A549 (cell line): Measurements from ENCODE around the gene NYAP2. TPM values are rescaled to one million over a fixed set of nuclear protein-coding genes. Genes with fewer than 3 reads are reported as not detected.

ENCODE experiments used
- ATAC-seq, 2 experiments: fragments of 200-7000 bp in 1 of 2; fragments of >200 bp in 1 of 2; cut with Nextera tagmentation in 1 of 2; cut with Tn5 transposase in 1 of 2; 3 replicates each; pipeline versions ENCODE4 v1.8.0 to v1.9.1; 2018 to 2020; ENCODE audit warnings: mild to moderate bottlenecking in 1 of 2, moderate library complexity in 1 of 2
- CTCF ChIA-PET: fragments of 300-600 bp; sonication (Branson Sonifier 250); formaldehyde crosslinking; extraction: SDS; loops from one replicate; lab custom pipeline; 2021; ENCODE audit warnings: antibody characterized with exemption, inconsistent platforms; lab: Yijun Ruan, JAX
- POLR2A ChIA-PET: fragments of 350-600 bp; formaldehyde crosslinking; extraction: SDS; loops from one replicate; lab custom pipeline; 2021; ENCODE audit warnings: antibody characterized with exemption, inconsistent platforms; lab: Yijun Ruan, JAX
- DNase-seq, 2 experiments: peaks; one replicate each; pipeline versions ENCODE4 v3.0.0 to v3.0.0-alpha.2; 2011 to 2016; ENCODE audit warnings: low read depth in 1 of 2, low spot score in 1 of 2
- FAIRE-seq: peaks from 2 replicates; lab custom pipeline; 2011; peaks lifted over from hg19 to GRCh38; lab: Jason Lieb, UNC
- H3K27ac ChIP-seq, 2 experiments: fragments of >200 bp; sonication (Bioruptor Twin); formaldehyde crosslinking; 3 replicates each; pipeline ENCODE4 v1.5.1; 2016 to 2017
- H3K4me1 ChIP-seq: fragments of >200 bp; sonication (Bioruptor Twin); formaldehyde crosslinking; 3 replicates; pipeline ENCODE4 v1.6.1; 2016
- H3K4me2 ChIP-seq: fragments of >200 bp; sonication (Bioruptor Twin); formaldehyde crosslinking; 3 replicates; pipeline ENCODE4 v1.6.1; 2016
- H3K4me3 ChIP-seq: fragments of >200 bp; sonication (Bioruptor Twin); formaldehyde crosslinking; 3 replicates; pipeline ENCODE4 v1.5.1; 2016
- H3K9me3 ChIP-seq: fragments of >200 bp; sonication (Bioruptor Twin); formaldehyde crosslinking; 3 replicates; pipeline ENCODE4 v1.6.1; 2016
- BHLHE40 ChIP-seq: IDR thresholded peaks from 2 replicates; pipeline ENCODE4 v1.6.1; 2012; ENCODE audit warnings: low read depth, low read length, inconsistent platforms
- CEBPB ChIP-seq, 2 experiments: fragments of >200 bp in 1 of 2; sonication (Bioruptor Twin) in 1 of 2; formaldehyde crosslinking in 1 of 2; IDR thresholded peaks; 2 replicates each; pipeline ENCODE4 v1.6.1; 2012 to 2016
- CHD2 ChIP-seq: fragments of 150-350 bp; IDR thresholded peaks from 2 replicates; pipeline ENCODE4 v1.6.1; 2014; ENCODE audit warnings: low read length; ENCODE audit not compliant: partially characterized antibody
- CHD4 ChIP-seq: fragments of 200-600 bp; sonication (generic); IDR thresholded peaks from 2 replicates; pipeline ENCODE4 v1.6.1; 2016; ENCODE audit warnings: antibody characterized with exemption, mild to moderate bottlenecking, borderline replicate concordance
- E2F6 ChIP-seq: IDR thresholded peaks from 2 replicates; pipeline ENCODE4 v1.6.1; 2012; ENCODE audit warnings: low read depth, borderline replicate concordance
- EHMT2 ChIP-seq: fragments of 200-600 bp; sonication (generic); IDR thresholded peaks from 2 replicates; pipeline ENCODE4 v1.6.1; 2016; ENCODE audit warnings: antibody characterized with exemption, low read depth, mild to moderate bottlenecking, moderate library complexity
- EP300 ChIP-seq, 2 experiments: fragments of >200 bp; sonication (Bioruptor Twin); formaldehyde crosslinking; IDR thresholded peaks; 2 replicates in 1 of 2; 3 replicates in 1 of 2; pipeline ENCODE4 v1.6.1; 2016 to 2017
- ESRRA ChIP-seq: fragments of 150-350 bp; IDR thresholded peaks from 2 replicates; pipeline ENCODE4 v1.6.1; 2014; ENCODE audit warnings: mild to moderate bottlenecking, low read length, borderline replicate concordance
- FOSL2 ChIP-seq, 2 experiments: fragments of 450-650 bp in 1 of 2; fragments of >200 bp in 1 of 2; sonication (Bioruptor Twin) in 1 of 2; formaldehyde crosslinking; IDR thresholded peaks; 2 replicates each; pipeline versions ENCODE4 v1.5.0 to v1.6.1; 2016 to 2020; ENCODE audit warnings: mild to moderate bottlenecking in 1 of 2, moderate library complexity in 1 of 2
- FOXS1 ChIP-seq: fragments of 250-450 bp; sonication (Bioruptor Pico); IDR thresholded peaks from 2 replicates; pipeline ENCODE4 v1.5.0; 2020; ENCODE audit warnings: mild to moderate bottlenecking, moderate library complexity
- HDAC2 ChIP-seq: fragments of 200-600 bp; sonication (generic); IDR thresholded peaks from 2 replicates; pipeline ENCODE4 v1.6.1; 2016
- HOXB13 ChIP-seq: fragments of 250-450 bp; sonication (Bioruptor Pico); IDR thresholded peaks from 2 replicates; pipeline ENCODE4 v1.5.0; 2020; ENCODE audit warnings: low read depth, mild to moderate bottlenecking, moderate library complexity
- HOXB5 ChIP-seq: fragments of 250-450 bp; sonication (Bioruptor Pico); IDR thresholded peaks from 2 replicates; pipeline ENCODE4 v1.5.0; 2020; ENCODE audit warnings: mild to moderate bottlenecking, moderate library complexity
- JUNB ChIP-seq: fragments of >200 bp; sonication (Bioruptor Twin); formaldehyde crosslinking; IDR thresholded peaks from 2 replicates; pipeline ENCODE4 v1.6.1; 2016
- KDM1A ChIP-seq: fragments of 200-600 bp; sonication (generic); IDR thresholded peaks from 2 replicates; pipeline ENCODE4 v1.6.1; 2016; ENCODE audit warnings: low read depth, mild to moderate bottlenecking
- MAFK ChIP-seq: fragments of 450-650 bp; IDR thresholded peaks from 2 replicates; pipeline ENCODE4 v1.6.1; 2014; ENCODE audit not compliant: partially characterized antibody
- MYC ChIP-seq: IDR thresholded peaks from 2 replicates; pipeline ENCODE4 v1.6.1; 2012; ENCODE audit warnings: mild to moderate bottlenecking, inconsistent platforms, low read length, improper control_type of control experiment, borderline replicate concordance
- PHF8 ChIP-seq: fragments of 200-600 bp; sonication (generic); IDR thresholded peaks from 2 replicates; pipeline ENCODE4 v1.6.1; 2016; ENCODE audit warnings: low read depth, mild to moderate bottlenecking, antibody characterized with exemption, moderate library complexity, borderline replicate concordance
- RARB ChIP-seq: fragments of 250-450 bp; sonication (Bioruptor Pico); IDR thresholded peaks from 2 replicates; pipeline ENCODE4 v1.8.0; 2021; ENCODE audit warnings: mild to moderate bottlenecking, moderate library complexity
- RFX5 ChIP-seq: fragments of 450-650 bp; IDR thresholded peaks from 2 replicates; pipeline ENCODE4 v1.7.1; 2014; ENCODE audit warnings: antibody characterized with exemption, mild to moderate bottlenecking, moderate library complexity
- SREBF2 ChIP-seq: fragments of 450-650 bp; IDR thresholded peaks from 2 replicates; pipeline ENCODE4 v1.6.1; 2014; ENCODE audit warnings: mild to moderate bottlenecking, moderate library complexity
- USF2 ChIP-seq: fragments of 450-650 bp; IDR thresholded peaks from 2 replicates; pipeline ENCODE4 v1.6.1; 2014; ENCODE audit warnings: antibody characterized with exemption
- ZSCAN20 ChIP-seq: fragments of 250-450 bp; sonication (Bioruptor Pico); IDR thresholded peaks from 2 replicates; pipeline ENCODE4 v1.8.0; 2022; ENCODE audit warnings: mild to moderate bottlenecking, moderate library complexity
- WGBS: methylation state at CpG from one replicate; pipeline ENCODE4 v1.1.6; 2017; ENCODE audit errors: missing lambda C conversion rate; 5-methylcytosine and 5-hydroxymethylcytosine counted together
- polyA plus RNA-seq, 4 experiments: library from polyadenylated mRNA; depleted of rRNA in 3 of 4; stranded (reverse); fragments of >200 nt; fragmentation: RNase III in 1 of 4; extraction: RNeasy Plus Mini Kit Qiagen cat#74134 plus additional on column Dnase treatment in 1 of 4; gene quantifications; 2 replicates in 3 of 4; 3 replicates in 1 of 4; pipeline ENCODE4 v1.2.3, GENCODE V29; 2011 to 2017
- TF ChIP-seq, protein P1 (sequence below): fragments of >200 bp; sonication (Bioruptor Twin); formaldehyde crosslinking; IDR thresholded peaks from 3 replicates; pipeline ENCODE4 v1.5.1; 2016
- TF ChIP-seq, protein P2 (sequence below): fragments of 200-600 bp; sonication (generic); IDR thresholded peaks from 2 replicates; pipeline ENCODE4 v1.6.1; 2016; ENCODE audit warnings: antibody characterized with exemption, mild to moderate bottlenecking, moderate library complexity
- TF ChIP-seq, protein P3 (sequence below): fragments of 250-450 bp; sonication (Bioruptor Pico); IDR thresholded peaks from 2 replicates; pipeline ENCODE4 v1.5.0; 2020; ENCODE audit warnings: low read depth, mild to moderate bottlenecking, moderate library complexity

The NYAP2 gene
- polyA plus RNA-seq, 2 of the 4 experiments (the other 2 are of a cell fraction): 0.01 TPM; not detected in 1

GRCh38 chr2:225468131-225468530 is 68.6 kb downstream of the NYAP2 start:
- 29% methylated on average over 2 of the region's 2 CpGs for WGBS
- Histone ChIP-seq H3K4me2 (no peak overlapping the region), H3K4me1 (peaks cover 19% of the 10 kb centered on the region), H3K4me3 (no peak overlapping the region), H3K27ac (no peak overlapping the region), H3K9me3 (no peaks in the 10 kb centered on the region)
- FAIRE-seq (no peak), DNase-seq (peak in 1 of 2 experiments; percentile 4), ATAC-seq (no peak)
- no peak for TF ChIP-seq ZSCAN20
- TF ChIP-seq EHMT2: no peak
- no peak for TF ChIP-seq E2F6
- TF ChIP-seq HOXB13 (CRISPR knock-in tag): no peak
- TF ChIP-seq HDAC2: no peak
- TF ChIP-seq ESRRA: no peak
- no peak for TF ChIP-seq USF2
- TF ChIP-seq FOSL2 (IDR thresholded peaks at IDR 0.05): no peak
- TF ChIP-seq FOSL2 (CRISPR knock-in tag; IDR thresholded peaks at IDR 0.05): no peak
- TF ChIP-seq MYC: no peak
- TF ChIP-seq, protein P1, sequence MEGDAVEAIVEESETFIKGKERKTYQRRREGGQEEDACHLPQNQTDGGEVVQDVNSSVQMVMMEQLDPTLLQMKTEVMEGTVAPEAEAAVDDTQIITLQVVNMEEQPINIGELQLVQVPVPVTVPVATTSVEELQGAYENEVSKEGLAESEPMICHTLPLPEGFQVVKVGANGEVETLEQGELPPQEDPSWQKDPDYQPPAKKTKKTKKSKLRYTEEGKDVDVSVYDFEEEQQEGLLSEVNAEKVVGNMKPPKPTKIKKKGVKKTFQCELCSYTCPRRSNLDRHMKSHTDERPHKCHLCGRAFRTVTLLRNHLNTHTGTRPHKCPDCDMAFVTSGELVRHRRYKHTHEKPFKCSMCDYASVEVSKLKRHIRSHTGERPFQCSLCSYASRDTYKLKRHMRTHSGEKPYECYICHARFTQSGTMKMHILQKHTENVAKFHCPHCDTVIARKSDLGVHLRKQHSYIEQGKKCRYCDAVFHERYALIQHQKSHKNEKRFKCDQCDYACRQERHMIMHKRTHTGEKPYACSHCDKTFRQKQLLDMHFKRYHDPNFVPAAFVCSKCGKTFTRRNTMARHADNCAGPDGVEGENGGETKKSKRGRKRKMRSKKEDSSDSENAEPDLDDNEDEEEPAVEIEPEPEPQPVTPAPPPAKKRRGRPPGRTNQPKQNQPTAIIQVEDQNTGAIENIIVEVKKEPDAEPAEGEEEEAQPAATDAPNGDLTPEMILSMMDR: no peak
- no peak for TF ChIP-seq FOXS1
- TF ChIP-seq, protein P2, sequence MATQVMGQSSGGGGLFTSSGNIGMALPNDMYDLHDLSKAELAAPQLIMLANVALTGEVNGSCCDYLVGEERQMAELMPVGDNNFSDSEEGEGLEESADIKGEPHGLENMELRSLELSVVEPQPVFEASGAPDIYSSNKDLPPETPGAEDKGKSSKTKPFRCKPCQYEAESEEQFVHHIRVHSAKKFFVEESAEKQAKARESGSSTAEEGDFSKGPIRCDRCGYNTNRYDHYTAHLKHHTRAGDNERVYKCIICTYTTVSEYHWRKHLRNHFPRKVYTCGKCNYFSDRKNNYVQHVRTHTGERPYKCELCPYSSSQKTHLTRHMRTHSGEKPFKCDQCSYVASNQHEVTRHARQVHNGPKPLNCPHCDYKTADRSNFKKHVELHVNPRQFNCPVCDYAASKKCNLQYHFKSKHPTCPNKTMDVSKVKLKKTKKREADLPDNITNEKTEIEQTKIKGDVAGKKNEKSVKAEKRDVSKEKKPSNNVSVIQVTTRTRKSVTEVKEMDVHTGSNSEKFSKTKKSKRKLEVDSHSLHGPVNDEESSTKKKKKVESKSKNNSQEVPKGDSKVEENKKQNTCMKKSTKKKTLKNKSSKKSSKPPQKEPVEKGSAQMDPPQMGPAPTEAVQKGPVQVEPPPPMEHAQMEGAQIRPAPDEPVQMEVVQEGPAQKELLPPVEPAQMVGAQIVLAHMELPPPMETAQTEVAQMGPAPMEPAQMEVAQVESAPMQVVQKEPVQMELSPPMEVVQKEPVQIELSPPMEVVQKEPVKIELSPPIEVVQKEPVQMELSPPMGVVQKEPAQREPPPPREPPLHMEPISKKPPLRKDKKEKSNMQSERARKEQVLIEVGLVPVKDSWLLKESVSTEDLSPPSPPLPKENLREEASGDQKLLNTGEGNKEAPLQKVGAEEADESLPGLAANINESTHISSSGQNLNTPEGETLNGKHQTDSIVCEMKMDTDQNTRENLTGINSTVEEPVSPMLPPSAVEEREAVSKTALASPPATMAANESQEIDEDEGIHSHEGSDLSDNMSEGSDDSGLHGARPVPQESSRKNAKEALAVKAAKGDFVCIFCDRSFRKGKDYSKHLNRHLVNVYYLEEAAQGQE: no peak
- TF ChIP-seq SREBF2: no peak
- no peak for TF ChIP-seq RARB (CRISPR knock-in tag)
- TF ChIP-seq KDM1A: no peak
- TF ChIP-seq, protein P3, sequence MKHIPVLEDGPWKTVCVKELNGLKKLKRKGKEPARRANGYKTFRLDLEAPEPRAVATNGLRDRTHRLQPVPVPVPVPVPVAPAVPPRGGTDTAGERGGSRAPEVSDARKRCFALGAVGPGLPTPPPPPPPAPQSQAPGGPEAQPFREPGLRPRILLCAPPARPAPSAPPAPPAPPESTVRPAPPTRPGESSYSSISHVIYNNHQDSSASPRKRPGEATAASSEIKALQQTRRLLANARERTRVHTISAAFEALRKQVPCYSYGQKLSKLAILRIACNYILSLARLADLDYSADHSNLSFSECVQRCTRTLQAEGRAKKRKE (CRISPR knock-in tag): no peak
- CTCF ChIA-PET: no interaction called here
- POLR2A ChIA-PET: no interaction called here

DNA sequence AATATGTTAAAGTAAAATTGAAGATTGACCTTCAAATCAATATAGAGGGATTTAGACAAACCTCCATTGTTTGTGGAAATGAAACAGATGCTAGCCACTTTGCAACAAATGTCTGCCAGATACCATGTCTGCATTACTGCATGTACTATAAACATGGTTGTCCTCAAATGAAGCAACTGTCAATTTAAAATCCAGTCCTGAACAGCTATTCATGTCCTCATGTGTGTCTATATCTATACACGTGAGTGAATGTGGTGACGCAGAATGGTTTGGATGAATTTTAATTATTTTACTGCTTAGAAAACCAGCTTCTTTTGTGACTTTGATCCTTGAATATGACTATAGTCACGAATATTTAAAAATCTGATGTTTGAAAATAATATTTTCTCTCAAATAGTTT is 71.5 kb downstream of the NYAP2 start:
- Histone ChIP-seq H3K4me2 (peak overlapping the region; percentile 50), H3K4me3 (no peak overlapping the region), H3K27ac (no peak overlapping the region), H3K4me1 (peaks cover 19% of the 10 kb centered on the region), H3K9me3 (no peaks in the 10 kb centered on the region)
- TF ChIP-seq EP300 (IDR thresholded peaks at IDR 0.05) (no peak), PHF8 (no peak), RFX5 (no peak), BHLHE40 (no peak), JUNB (no peak), HOXB13 (CRISPR knock-in tag) (no peak), HOXB5 (CRISPR knock-in tag) (no peak), MAFK (no peak), CEBPB (IDR thresholded peaks at IDR 0.05) (no peak), CHD4 (no peak), SREBF2 (no peak), CHD2 (no peak)
- 36% methylated on average over 3 of the region's 3 CpGs for WGBS
- ChIA-PET CTCF (interaction anchor here (1.2 to 1.3 kb wide), 2 partner anchors 11 to 43 kb away, joined by 3 read pairs; no protein-coding TSS in a partner anchor), POLR2A (no interaction called here)
- DNase-seq (no peak), FAIRE-seq (no peak), ATAC-seq (peak in 1 of 2 experiments; percentile 33; a peak in 2 of 6 replicates)
